PFSK-1 (cell line): ENCODE data around the gene TLR5.

Experiments used
- FOXP2 ChIP-seq: optimal IDR thresholded peaks from 2 replicates; pipeline ENCODE3; 2011; ENCODE audit warnings: borderline replicate concordance, control low read depth, inconsistent platforms; ENCODE audit not compliant: insufficient read depth; ENCODE audit errors: extremely low read length, extremely low read depth
- POLR2AphosphoS5 ChIP-seq: IDR thresholded peaks from 2 replicates; pipeline ENCODE4 v1.6.1; 2012; ENCODE audit warnings: low read depth, mild to moderate bottlenecking, control low read depth, low read length, moderate library complexity
- SIN3A ChIP-seq: IDR thresholded peaks from 2 replicates; pipeline ENCODE4 v1.6.1; 2012; ENCODE audit warnings: mild to moderate bottlenecking, low read length, moderate library complexity, borderline replicate concordance; ENCODE audit not compliant: insufficient read depth
- TAF1 ChIP-seq: IDR thresholded peaks from 2 replicates; pipeline ENCODE4 v1.6.1; 2012; ENCODE audit warnings: low read length, control low read depth, borderline replicate concordance; ENCODE audit not compliant: insufficient read depth
- TF ChIP-seq, protein P1 (sequence below), 2 experiments: IDR thresholded peaks; 2 replicates each; pipeline versions ENCODE4 v1.6.1 to v1.8.0; 2011 to 2012; ENCODE audit warnings: low read depth in 2 of 2, low read length in 2 of 2, control low read depth in 1 of 2, inconsistent platforms in 1 of 2, mild to moderate bottlenecking in 1 of 2, moderate library complexity in 1 of 2; ENCODE audit not compliant: insufficient read depth in 1 of 2

Gene TLR5

DNA sequence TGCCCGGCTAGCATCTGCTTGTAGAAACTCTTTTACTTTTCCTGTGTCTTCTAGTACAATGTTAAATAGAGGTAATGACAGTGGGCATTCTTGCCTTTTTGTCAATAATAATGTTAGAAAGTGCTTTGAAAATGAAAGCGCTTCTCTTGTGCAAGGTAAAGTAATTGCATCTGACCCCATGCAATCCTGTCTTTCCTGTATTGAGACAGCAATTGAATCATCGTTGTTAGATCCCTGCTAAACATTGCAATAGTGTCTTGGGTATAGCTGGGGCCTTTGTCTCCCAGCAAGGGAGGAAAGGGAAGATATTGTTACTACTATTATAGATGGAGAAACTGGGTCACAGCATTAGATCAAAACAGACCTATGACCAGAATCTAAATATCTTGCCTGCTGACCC, 80.9 kb downstream of the TLR5 start:
- TF ChIP-seq, protein P1, sequence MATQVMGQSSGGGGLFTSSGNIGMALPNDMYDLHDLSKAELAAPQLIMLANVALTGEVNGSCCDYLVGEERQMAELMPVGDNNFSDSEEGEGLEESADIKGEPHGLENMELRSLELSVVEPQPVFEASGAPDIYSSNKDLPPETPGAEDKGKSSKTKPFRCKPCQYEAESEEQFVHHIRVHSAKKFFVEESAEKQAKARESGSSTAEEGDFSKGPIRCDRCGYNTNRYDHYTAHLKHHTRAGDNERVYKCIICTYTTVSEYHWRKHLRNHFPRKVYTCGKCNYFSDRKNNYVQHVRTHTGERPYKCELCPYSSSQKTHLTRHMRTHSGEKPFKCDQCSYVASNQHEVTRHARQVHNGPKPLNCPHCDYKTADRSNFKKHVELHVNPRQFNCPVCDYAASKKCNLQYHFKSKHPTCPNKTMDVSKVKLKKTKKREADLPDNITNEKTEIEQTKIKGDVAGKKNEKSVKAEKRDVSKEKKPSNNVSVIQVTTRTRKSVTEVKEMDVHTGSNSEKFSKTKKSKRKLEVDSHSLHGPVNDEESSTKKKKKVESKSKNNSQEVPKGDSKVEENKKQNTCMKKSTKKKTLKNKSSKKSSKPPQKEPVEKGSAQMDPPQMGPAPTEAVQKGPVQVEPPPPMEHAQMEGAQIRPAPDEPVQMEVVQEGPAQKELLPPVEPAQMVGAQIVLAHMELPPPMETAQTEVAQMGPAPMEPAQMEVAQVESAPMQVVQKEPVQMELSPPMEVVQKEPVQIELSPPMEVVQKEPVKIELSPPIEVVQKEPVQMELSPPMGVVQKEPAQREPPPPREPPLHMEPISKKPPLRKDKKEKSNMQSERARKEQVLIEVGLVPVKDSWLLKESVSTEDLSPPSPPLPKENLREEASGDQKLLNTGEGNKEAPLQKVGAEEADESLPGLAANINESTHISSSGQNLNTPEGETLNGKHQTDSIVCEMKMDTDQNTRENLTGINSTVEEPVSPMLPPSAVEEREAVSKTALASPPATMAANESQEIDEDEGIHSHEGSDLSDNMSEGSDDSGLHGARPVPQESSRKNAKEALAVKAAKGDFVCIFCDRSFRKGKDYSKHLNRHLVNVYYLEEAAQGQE (IDR thresholded peaks at IDR 0.05; ENCODE audit: insufficient read depth in 1 of 2, low read depth in 2 of 2, low read length in 2 of 2) = no peak
- TF ChIP-seq TAF1 = no peak
- no peak for TF ChIP-seq POLR2AphosphoS5
- no peak for TF ChIP-seq SIN3A
- TF ChIP-seq FOXP2 = no peak

DNA sequence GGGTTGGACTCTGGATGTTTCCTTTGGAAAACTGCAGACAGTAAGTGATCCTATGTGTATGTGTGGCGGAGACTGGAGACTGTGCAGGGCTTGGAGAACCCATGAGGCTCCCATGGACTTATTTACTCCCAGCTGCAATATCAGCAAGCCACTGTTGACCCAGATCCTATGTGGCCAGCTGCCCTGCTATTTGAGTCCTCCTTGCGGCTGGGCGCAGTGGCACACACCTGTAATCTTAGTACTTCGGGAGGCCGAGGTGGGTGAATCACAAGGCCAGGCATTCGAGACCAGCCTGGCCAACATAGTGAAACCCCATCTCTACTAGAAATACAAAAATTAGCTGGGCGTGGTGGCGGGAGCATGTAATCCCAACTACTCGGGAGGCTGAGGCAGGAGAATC, 83.5 kb downstream of the TLR5 start:
- no peak for TF ChIP-seq SIN3A
- TF ChIP-seq FOXP2 = no peak
- TF ChIP-seq POLR2AphosphoS5 = no peak
- TF ChIP-seq, protein P1 (IDR thresholded peaks at IDR 0.05; ENCODE audit: insufficient read depth in 1 of 2, low read depth in 2 of 2, low read length in 2 of 2) = no peak
- no peak for TF ChIP-seq TAF1
